GM18861 (cell line): Measurements from ENCODE around the gene TCOF1.

Source experiments
- ATAC-seq: cut with Tn5 transposase; IDR thresholded peaks from one replicate; pipeline ENCODE4 v1.9.1; 2021; ENCODE audit not compliant: unreplicated experiment

TCOF1 gene

GRCh38 chr5:150428106-150428876 is 70.8 kb downstream of the TCOF1 start:
- no peak for ATAC-seq

- no peak for ATAC-seq
These were observed 71.5 kb downstream of the TCOF1 start for GRCh38 chr5:150428978-150429377.

GRCh38 chr5:150429410-150429873 is 71.9 kb downstream of the TCOF1 start:
- ATAC-seq, result peak; percentile 63

- ATAC-seq, result no peak
These were observed 73.6 kb downstream of the TCOF1 start for GRCh38 chr5:150431048-150431447.

GRCh38 chr5:150431574-150431973 is 74.1 kb downstream of the TCOF1 start:
- no peak for ATAC-seq

GRCh38 chr5:150434464-150434863 is 77.0 kb downstream of the TCOF1 start:
- no peak for ATAC-seq

GRCh38 chr5:150436141-150436680 is 78.7 kb downstream of the TCOF1 start:
- ATAC-seq, result peak; percentile 90

GRCh38 chr5:150438873-150439546 is 81.5 kb downstream of the TCOF1 start:
- ATAC-seq, result no peak

- ATAC-seq, result no peak
These were observed 83.7 kb downstream of the TCOF1 start for GRCh38 chr5:150440948-150441812.

- ATAC-seq, result no peak
These were observed 84.6 kb downstream of the TCOF1 start for GRCh38 chr5:150441813-150442698.

GRCh38 chr5:150442699-150443080 is 85.2 kb downstream of the TCOF1 start:
- ATAC-seq, result no peak

GRCh38 chr5:150443242-150444075 is 86.0 kb downstream of the TCOF1 start:
- ATAC-seq, result no peak

- no peak for ATAC-seq
These were observed 87.3 kb downstream of the TCOF1 start for GRCh38 chr5:150444770-150445169.

GRCh38 chr5:150446088-150446487 is 88.6 kb downstream of the TCOF1 start:
- no peak for ATAC-seq

GRCh38 chr5:150446583-150446982 is 89.1 kb downstream of the TCOF1 start:
- no peak for ATAC-seq

- ATAC-seq, result no peak
These were observed 89.7 kb downstream of the TCOF1 start for GRCh38 chr5:150447188-150447587.

- ATAC-seq, result no peak
These were observed 90.8 kb downstream of the TCOF1 start for GRCh38 chr5:150448334-150448733.

GRCh38 chr5:150448952-150449516 is 91.5 kb downstream of the TCOF1 start:
- ATAC-seq, result peak; percentile 21
